GM19397 (cell line): ENCODE results near the gene ATP5F1A.
"Not testable (repeated sequence)": the region's sequence is repeated elsewhere in the genome, so short reads cannot be mapped to it uniquely, and the experiment has no call there.

Experiments used
- ATAC-seq: cut with Tn5 transposase; IDR thresholded peaks from one replicate; pipeline ENCODE4 v1.9.1; 2021; ENCODE audit warnings: mild to moderate bottlenecking, moderate library complexity; ENCODE audit not compliant: unreplicated experiment

ATP5F1A gene

GRCh38 chr18:46097801-46098615 lies at the start of gene ATP5F1A:
Gene ATP5F1A, minus strand, starts transcription at chr18:46098296. Its CDS starts 65 bp downstream, at chr18:46098231.
- ATAC-seq = peak; percentile 75

GRCh38 chr18:46141199-46141598 lies 43.1 kb upstream of the ATP5F1A start:
- no peak for ATAC-seq

GRCh38 chr18:46140173-46140572 lies 42.1 kb upstream of the ATP5F1A start:
- ATAC-seq = no peak

GRCh38 chr18:46134920-46135675 lies 37.0 kb upstream of the ATP5F1A start:
- ATAC-seq = no peak

GRCh38 chr18:46133534-46133933 lies 35.4 kb upstream of the ATP5F1A start:
- no peak for ATAC-seq

- ATAC-seq = not testable (repeated sequence)
These were observed 32.5 kb upstream of the ATP5F1A start for GRCh38 chr18:46130549-46130948.

GRCh38 chr18:46130061-46130460 lies 32.0 kb upstream of the ATP5F1A start:
- no peak for ATAC-seq

- not testable (repeated sequence) for ATAC-seq
These were observed 28.5 kb upstream of the ATP5F1A start for GRCh38 chr18:46126625-46127024.

- ATAC-seq = no peak
These were observed 15.7 kb upstream of the ATP5F1A start for GRCh38 chr18:46113751-46114150.

- no peak for ATAC-seq
These were observed 12.3 kb upstream of the ATP5F1A start for GRCh38 chr18:46110406-46110805.

GRCh38 chr18:46109386-46109785 lies 11.3 kb upstream of the ATP5F1A start:
- no peak for ATAC-seq

- peak; percentile 94 for ATAC-seq
These were observed 6.2 kb upstream of the ATP5F1A start, which contains the start of gene HAUS1 for GRCh38 chr18:46104128-46104911. Gene HAUS1, plus strand, starts transcription at chr18:46104385. Its CDS starts 27 bp downstream, at chr18:46104412.

GRCh38 chr18:46099463-46099862 lies 1.4 kb upstream of the ATP5F1A start:
- no peak for ATAC-seq

GRCh38 chr18:46098616-46098933 lies 479 bp upstream of the ATP5F1A start:
- no peak for ATAC-seq

- ATAC-seq = peak; percentile 29
These were observed 680 bp downstream of the ATP5F1A start for GRCh38 chr18:46097431-46097800.

GRCh38 chr18:46096651-46097300 lies 1.3 kb downstream of the ATP5F1A start:
- no peak for ATAC-seq

GRCh38 chr18:46095532-46095931 lies 2.6 kb downstream of the ATP5F1A start:
- ATAC-seq = no peak

GRCh38 chr18:46088501-46088900 lies 9.6 kb downstream of the ATP5F1A start:
- ATAC-seq = not testable (repeated sequence)

GRCh38 chr18:46084431-46084830 lies 13.7 kb downstream of the ATP5F1A start:
- ATAC-seq = no peak

- no peak for ATAC-seq
These were observed 17.9 kb downstream of the ATP5F1A start for GRCh38 chr18:46080156-46080555.

- ATAC-seq = no peak
These were observed 18.8 kb downstream of the ATP5F1A start for GRCh38 chr18:46079336-46079735.
